ENCODE data around the gene SERHL2.
"Not testable (repeated sequence)": the region's sequence is repeated elsewhere in the genome, so short reads cannot be mapped to it uniquely, and the experiment has no call there.

The SERHL2 gene

GRCh38 chr22:42574046-42574445 is 20.3 kb downstream of the SERHL2 start:
- not testable (repeated sequence) for DNase-seq (ENCODE audit: low read depth in 2 of 2)

DNA sequence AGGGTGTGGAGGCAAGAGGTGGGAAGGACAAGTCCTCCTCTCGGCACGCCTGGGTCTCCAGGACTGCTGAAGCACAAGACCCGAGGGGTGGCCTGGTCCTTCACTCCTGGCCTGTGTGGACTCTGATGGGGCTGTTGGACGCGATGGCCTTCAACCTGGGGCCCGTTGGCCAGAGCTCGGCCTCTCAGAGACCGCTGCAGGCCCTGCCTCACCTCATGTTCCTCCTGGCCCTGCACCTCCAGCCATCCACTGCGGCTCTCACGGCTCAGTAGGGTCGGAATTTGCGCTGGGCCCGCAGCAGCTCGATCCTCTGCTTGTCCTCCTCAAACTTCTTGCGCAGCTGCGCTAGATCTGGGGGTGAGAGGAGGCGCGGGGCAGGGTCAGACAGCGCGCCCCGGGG is 20.7 kb downstream of the SERHL2 start:
- DNase-seq (ENCODE audit: low read depth in 2 of 2) = not testable (repeated sequence)

GRCh38 chr22:42575996-42576574 is 22.3 kb downstream of the SERHL2 start:
- not testable (repeated sequence) for DNase-seq (ENCODE audit: low read depth in 2 of 2)

DNA sequence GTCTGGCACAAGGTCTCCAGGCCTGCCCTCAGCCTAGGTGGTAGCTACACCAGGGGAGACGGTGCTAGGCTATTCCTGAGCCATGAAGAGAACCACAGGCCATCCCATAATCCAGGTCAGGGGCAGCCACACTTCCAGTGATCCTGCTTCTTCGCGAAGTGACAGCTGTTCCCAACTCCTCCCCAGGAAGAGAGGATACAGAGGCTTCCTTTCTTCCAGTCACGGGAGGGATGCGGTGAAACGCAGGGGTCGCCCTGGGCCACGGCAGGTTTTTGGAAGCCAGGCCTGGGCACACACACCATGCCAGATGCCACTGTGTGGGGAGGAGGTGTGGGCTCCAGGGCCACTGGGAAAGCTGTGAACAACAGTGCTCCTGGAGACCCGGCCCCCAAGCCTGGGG is 23.4 kb downstream of the SERHL2 start:
- not testable (repeated sequence) for DNase-seq (ENCODE audit: low read depth in 2 of 2)

DNA sequence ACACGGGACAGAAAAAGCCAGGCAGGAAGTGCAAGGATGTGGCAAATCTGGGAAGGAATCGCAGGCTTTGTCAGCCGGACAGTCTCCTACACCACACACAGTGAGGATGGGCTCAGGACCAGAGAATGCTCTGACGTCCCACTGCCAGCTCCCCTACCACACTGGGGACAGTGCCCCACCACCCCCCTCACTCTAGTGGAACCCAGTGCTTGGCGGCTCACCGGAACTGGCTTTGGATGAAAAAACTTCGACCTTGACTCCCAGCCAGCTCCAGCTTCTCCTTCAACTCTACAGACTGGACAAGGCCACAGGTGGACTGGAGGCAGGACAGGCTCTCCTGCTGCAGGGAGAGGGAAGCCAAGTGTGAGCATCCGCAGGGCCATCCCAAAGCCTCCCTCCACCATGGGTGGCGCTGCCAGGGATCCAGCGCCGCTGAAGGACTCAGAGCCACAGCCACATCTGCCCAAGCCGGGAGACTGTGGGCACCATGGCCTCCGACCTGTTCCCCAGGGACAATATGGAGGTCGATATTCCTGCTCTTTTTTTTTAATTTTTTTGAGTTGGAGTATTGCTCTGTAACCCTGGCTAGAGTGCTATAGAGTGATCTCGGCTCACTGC is 24.0 kb downstream of the SERHL2 start:
- no peak for DNase-seq (ENCODE audit: low read depth in 2 of 2)

- DNase-seq (ENCODE audit: low read depth in 2 of 2) = not testable (repeated sequence)
Observed at GRCh38 chr22:42580040-42580439, 26.3 kb downstream of the SERHL2 start.

- DNase-seq (ENCODE audit: low read depth in 2 of 2) = not testable (repeated sequence)
Observed at GRCh38 chr22:42581194-42581761, 27.5 kb downstream of the SERHL2 start.

GRCh38 chr22:42581762-42582716 is 28.3 kb downstream of the SERHL2 start:
- peak; percentile 84 to 85 for DNase-seq (ENCODE audit: low read depth in 2 of 2)

DNA sequence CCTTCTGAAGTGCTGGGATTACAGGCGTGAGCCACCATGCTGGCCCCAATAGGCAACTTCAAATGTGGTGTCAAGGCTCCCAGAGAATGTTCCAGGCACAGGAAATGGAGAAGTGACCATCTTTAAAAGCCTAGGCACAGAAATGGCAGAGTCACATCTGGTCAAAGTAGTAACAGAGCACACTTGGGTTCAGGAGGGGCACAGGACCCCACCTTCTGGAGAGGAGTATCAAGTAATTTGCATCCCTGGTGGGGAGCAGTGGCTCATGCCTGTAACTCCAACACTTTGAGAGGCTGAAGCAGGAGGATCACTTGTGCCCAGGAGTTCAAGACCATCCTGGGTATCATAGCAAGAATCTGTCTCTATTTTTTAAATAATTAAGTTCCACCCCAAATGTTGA is 29.2 kb downstream of the SERHL2 start:
- no peak for DNase-seq (ENCODE audit: low read depth in 2 of 2)

DNA sequence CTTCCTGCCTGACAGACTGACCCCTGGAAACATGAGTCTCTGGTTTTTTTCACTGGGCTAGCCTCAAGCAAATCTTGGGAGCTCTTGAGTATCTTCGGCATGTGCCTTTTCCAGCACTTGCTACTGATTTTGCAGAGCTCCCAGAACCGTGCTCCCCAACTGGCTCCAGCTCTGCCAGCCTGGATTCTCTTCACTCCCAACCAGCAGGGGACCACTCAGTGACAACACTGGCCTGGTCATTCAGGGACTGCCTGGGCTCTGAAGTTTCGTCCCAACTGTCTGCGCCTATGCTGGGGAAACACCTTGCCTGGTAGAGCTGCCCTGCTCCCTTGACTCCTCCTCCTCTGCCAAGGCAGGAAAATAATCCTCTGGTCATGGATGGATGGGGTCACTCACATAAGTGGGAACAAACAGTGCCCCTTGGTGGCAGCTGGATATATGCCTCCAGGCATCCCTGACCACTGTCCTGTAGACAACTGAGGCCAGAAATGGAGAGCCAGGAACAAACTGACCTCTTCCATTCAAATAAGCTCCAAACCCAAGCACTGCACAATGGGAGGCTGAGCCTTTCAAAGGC is 30.7 kb downstream of the SERHL2 start:
- no peak for DNase-seq (ENCODE audit: low read depth in 2 of 2)

DNA sequence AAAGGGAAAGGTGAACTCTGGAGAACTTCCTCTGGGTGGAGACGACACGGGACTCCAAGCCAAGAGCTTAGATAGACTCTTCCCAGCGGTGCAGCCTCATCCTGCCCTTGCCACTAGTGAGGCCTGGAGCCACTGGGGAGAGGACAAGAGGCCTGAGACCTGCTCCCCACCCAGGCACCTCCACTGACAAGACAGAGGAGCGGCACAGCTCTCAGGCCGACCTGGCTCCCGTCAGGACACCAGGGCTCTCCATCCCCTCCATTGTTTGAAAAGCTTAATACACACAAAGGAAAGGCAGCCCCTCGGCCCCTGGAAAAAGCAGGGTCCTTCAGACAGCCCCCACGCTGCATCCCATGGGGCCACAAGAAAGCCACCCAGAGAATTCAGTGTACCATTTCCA is 31.3 kb downstream of the SERHL2 start:
- DNase-seq (ENCODE audit: low read depth in 2 of 2) = no peak

- no peak for DNase-seq (ENCODE audit: low read depth in 2 of 2)
Observed at GRCh38 chr22:42586381-42586780, 32.6 kb downstream of the SERHL2 start.

GRCh38 chr22:42587588-42588175 is 33.9 kb downstream of the SERHL2 start:
- DNase-seq (ENCODE audit: low read depth in 2 of 2) = no peak

DNA sequence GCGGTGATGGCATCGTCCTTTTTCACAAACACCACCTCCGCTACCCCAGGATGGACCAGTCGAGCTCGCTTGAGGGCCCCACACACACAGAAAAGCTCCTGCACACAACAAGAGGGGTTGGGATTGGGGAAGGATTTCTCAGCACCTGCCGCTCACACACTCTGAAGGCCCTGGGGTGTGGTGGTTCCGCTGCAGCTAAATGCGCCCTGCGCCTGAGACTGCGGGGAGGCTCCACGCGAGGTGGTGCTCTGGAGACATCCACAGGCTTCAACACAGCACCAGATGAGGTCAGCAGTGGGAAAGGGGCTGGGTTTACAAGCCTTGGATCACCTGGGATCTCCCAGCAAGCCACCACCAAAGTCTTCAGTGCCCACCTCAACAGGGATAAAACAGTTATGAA is 38.2 kb downstream of the SERHL2 start:
- no peak for DNase-seq (ENCODE audit: low read depth in 2 of 2)

- DNase-seq (ENCODE audit: low read depth in 2 of 2) = no peak
Observed at GRCh38 chr22:42595434-42595833, 41.7 kb downstream of the SERHL2 start.

- DNase-seq (ENCODE audit: low read depth in 2 of 2) = no peak
Observed at GRCh38 chr22:42596336-42596735, 42.6 kb downstream of the SERHL2 start.

DNA sequence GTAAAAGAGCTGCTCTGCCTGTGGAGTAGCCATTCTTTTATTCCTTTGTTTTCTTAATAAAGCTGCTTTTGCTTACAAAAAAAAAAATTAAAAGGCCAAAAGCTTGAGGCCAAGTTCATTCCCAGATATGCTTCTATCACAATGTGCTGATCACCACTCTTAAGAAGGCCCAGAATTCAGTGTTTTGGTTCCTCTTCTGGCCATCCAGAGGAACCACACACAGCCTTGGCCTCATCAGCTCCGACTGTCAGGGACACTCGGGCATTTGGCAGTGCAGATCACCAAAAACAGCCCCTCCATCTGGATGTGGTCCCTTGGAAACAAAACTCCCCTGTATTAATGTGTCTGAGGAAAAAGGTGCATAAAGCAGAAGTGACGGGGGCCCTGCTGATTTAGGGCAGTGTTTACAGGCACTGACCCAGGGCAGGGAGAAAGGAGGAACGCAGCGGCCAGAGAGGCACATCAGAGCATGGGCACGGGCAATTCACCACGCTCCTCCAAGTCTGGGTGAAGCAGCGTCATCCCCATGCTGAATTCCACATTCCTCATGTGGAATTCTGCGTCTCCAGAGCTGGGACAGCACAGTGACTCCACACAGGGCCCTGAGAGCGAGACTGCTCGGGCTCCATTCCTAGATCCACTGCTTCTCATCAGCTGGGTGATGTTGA is 43.2 kb downstream of the SERHL2 start:
- no peak for DNase-seq (ENCODE audit: low read depth in 2 of 2)

DNA sequence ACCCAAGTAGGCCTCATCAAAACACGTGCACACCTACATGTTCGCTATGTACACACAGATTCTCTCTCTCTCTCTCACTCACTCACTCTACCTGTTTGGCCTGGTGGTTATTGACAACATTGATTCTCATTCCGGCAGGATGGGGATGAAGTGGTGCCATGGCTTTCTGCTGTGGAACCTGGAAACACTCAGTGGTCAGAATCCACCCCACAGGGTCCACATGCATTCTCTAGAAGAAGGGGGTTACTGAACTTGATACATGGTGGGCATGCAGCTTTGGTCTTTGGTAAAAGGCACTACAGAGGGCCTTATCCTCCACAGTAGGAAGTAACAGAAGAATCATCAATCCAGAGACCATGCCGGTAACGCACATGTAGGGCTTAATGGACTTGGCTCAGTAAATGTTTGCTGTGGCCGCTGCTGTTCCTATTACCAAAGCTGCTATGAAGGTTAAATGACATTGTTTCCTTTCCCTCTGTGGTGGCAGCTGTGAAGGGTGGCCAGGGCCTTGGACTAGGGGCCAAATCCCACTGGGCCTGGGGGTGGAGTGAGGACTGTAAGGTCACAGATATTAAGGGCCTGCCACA is 48.2 kb downstream of the SERHL2 start:
- DNase-seq (ENCODE audit: low read depth in 2 of 2) = no peak

GRCh38 chr22:42602470-42602869 is 48.7 kb downstream of the SERHL2 start:
- no peak for DNase-seq (ENCODE audit: low read depth in 2 of 2)

- no peak for DNase-seq (ENCODE audit: low read depth in 2 of 2)
Observed at GRCh38 chr22:42603427-42603826, 49.7 kb downstream of the SERHL2 start.

DNA sequence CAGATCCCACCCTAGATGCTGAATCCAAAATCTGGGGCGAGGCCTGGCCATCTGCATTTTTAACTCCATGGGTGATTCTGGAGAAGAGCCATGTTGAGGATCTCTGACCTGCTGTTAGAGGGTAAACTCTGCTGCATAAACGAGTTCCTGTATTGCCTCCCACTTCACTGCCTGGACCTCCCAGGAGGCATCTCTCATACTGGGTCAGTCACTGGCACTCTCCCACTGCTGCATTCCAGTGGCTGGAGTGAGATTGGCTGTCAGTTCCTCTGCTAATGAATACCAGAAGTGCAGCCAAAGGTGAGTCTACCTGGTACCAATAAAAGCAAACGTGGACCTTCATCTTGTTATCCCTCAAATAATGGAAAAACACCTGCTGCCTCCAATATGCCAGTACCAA is 50.6 kb downstream of the SERHL2 start:
- no peak for DNase-seq (ENCODE audit: low read depth in 2 of 2)

Data from stimulated activated CD4-positive, alpha-beta T cell treated with anti-CD3 and anti-CD28 coated beads, Interleukin-4, amount 100 ng/mL, for 48 hours (primary cell).